ENCODE measurements around the gene ARV1. TPM values are rescaled to one million over a fixed set of nuclear protein-coding genes. Genes with fewer than 3 reads are reported as not detected.

Gene ARV1
- polyA plus RNA-seq, 1 donor from 2014 or later = 63.4 TPM

GRCh38 chr1:231020139-231020601 lies 41.3 kb downstream of the ARV1 start:
- Histone ChIP-seq H3K27ac (ENCODE audit: low read length) (no peak overlapping the region), H3K36me3 (ENCODE audit: insufficient read depth, low read length) (no peaks in the 10 kb centered on the region), H3K9me2 (ENCODE audit: insufficient read depth, low read length) (no peaks in the 10 kb centered on the region), H3K4me3 (ENCODE audit: low read length) (no peak overlapping the region), H3K9me3 (ENCODE audit: low read length) (no peaks in the 10 kb centered on the region), H3K27me3 (ENCODE audit: insufficient read depth, low read depth, low read length) (no peaks in the 10 kb centered on the region), H3F3A (ENCODE audit: insufficient read depth, low read length, poor library complexity, severe bottlenecking) (no peaks in the 10 kb centered on the region), H3K4me2 (ENCODE audit: low read length) (no peak overlapping the region), H3K79me2 (replicated peaks; ENCODE audit: insufficient read depth, low read length) (no peaks in the 10 kb centered on the region), H2AFZ (ENCODE audit: low read depth, low read length) (no peak overlapping the region), H4K20me1 (ENCODE audit: insufficient read depth) (no peaks in the 10 kb centered on the region), H3K9ac (ENCODE audit: low read length) (no peak overlapping the region)
- TF ChIP-seq POLR2AphosphoS5 (IDR thresholded peaks at IDR 0.05) (no peak), EZH2 (IDR thresholded peaks at IDR 0.05; ENCODE audit: borderline replicate concordance, insufficient read depth, low read length, poor library complexity, severe bottlenecking) (no peak), CTCF (IDR thresholded peaks at IDR 0.05; ENCODE audit: poor library complexity, severe bottlenecking) (no peak), MXI1 (conservative IDR thresholded peaks at IDR 0.05; ENCODE audit: poor library complexity, severe bottlenecking) (no peak)

- Histone ChIP-seq H3K27me3 (ENCODE audit: insufficient read depth, low read depth, low read length) (no peaks in the 10 kb centered on the region), H2AFZ (ENCODE audit: low read depth, low read length) (no peak overlapping the region), H3K9ac (ENCODE audit: low read length) (no peak overlapping the region), H3K9me3 (ENCODE audit: low read length) (no peaks in the 10 kb centered on the region), H3K27ac (ENCODE audit: low read length) (no peak overlapping the region), H3K36me3 (ENCODE audit: insufficient read depth, low read length) (no peaks in the 10 kb centered on the region), H3K9me2 (ENCODE audit: insufficient read depth, low read length) (no peaks in the 10 kb centered on the region), H3K4me3 (ENCODE audit: low read length) (no peak overlapping the region), H4K20me1 (ENCODE audit: insufficient read depth) (no peaks in the 10 kb centered on the region), H3K4me2 (ENCODE audit: low read length) (no peak overlapping the region), H3K79me2 (replicated peaks; ENCODE audit: insufficient read depth, low read length) (no peaks in the 10 kb centered on the region), H3F3A (ENCODE audit: insufficient read depth, low read length, poor library complexity, severe bottlenecking) (no peaks in the 10 kb centered on the region)
- TF ChIP-seq SMC3 (conservative IDR thresholded peaks at IDR 0.05; ENCODE audit: poor library complexity) (no peak), CTCF (IDR thresholded peaks at IDR 0.05; ENCODE audit: poor library complexity, severe bottlenecking) (no peak), POLR2AphosphoS5 (IDR thresholded peaks at IDR 0.05) (no peak), REST (IDR thresholded peaks at IDR 0.05; ENCODE audit: borderline replicate concordance) (no peak), TAF1 (IDR thresholded peaks at IDR 0.05; ENCODE audit: low read depth) (no peak), RAD21 (conservative IDR thresholded peaks at IDR 0.05) (no peak), EP300 (conservative IDR thresholded peaks at IDR 0.05; ENCODE audit: poor library complexity, severe bottlenecking) (no peak), EZH2 (IDR thresholded peaks at IDR 0.05; ENCODE audit: borderline replicate concordance, insufficient read depth, low read length, poor library complexity, severe bottlenecking) (no peak), MXI1 (conservative IDR thresholded peaks at IDR 0.05; ENCODE audit: poor library complexity, severe bottlenecking) (no peak)
These were observed 41.9 kb downstream of the ARV1 start for GRCh38 chr1:231020816-231021215.
